Adrenal gland (tissue), 12 donors: ENCODE data around the gene PMF1. TPM values are rescaled to one million over a fixed set of nuclear protein-coding genes. Genes with fewer than 3 reads are reported as not detected.

Experiments
- DNase-seq, 7 donors: peaks; one replicate each; pipeline ENCODE4 v3.0.0-alpha.2; 2019 to 2020
- H3K27ac ChIP-seq, 5 donors: fragments of 200-600 bp; sonication (generic) in 4 of 5; 1 replicate in 3 of 5; 2 replicates in 2 of 5; pipeline versions ENCODE4 v1.5.1 to v1.8.0; 2016 to 2020; ENCODE audit warnings: mild to moderate bottlenecking in 1 of 5
- H3K27me3 ChIP-seq: fragments of 200-600 bp; 2 replicates; pipeline ENCODE4 v1.8.0; 2021
- H3K36me3 ChIP-seq, 2 donors: fragments of 200-600 bp; replicated peaks in 1 of 2; 1 replicate in 1 of 2; 2 replicates in 1 of 2; pipeline versions ENCODE4 v1.5.1 to v1.8.0; 2018 to 2022
- H3K4me1 ChIP-seq, 2 donors: fragments of 200-600 bp; replicated peaks in 1 of 2; 1 replicate in 1 of 2; 2 replicates in 1 of 2; pipeline versions ENCODE4 v1.5.1 to v1.8.0; 2018 to 2021
- H3K4me3 ChIP-seq, 4 donors: fragments of 200-600 bp; sonication (generic) in 3 of 4; one replicate each; pipeline ENCODE4 v1.5.1; 2016 to 2018
- H3K9me3 ChIP-seq, 3 donors: fragments of 200-600 bp; sonication (generic) in 1 of 3; replicated peaks in 1 of 3; 1 replicate in 2 of 3; 2 replicates in 1 of 3; pipeline versions ENCODE4 v1.5.1 to v1.8.0; 2016 to 2021
- CTCF ChIP-seq, 6 experiments: fragments of 450-650 bp in 4 of 6; fragments of 200-600 bp in 2 of 6; sonication (generic) in 1 of 6; IDR thresholded peaks; 1 replicate in 5 of 6; 2 replicates in 1 of 6; pipeline versions ENCODE4 v1.5.1 to v1.8.0; 2016 to 2021; ENCODE audit warnings: antibody characterized with exemption in 6 of 6, mild to moderate bottlenecking in 2 of 6, moderate library complexity in 1 of 6
- POLR2A ChIP-seq, 2 donors: fragments of 450-650 bp; IDR thresholded peaks; one replicate each; pipeline ENCODE4 v1.6.1; 2017; ENCODE audit warnings: antibody characterized with exemption in 2 of 2, mild to moderate bottlenecking in 2 of 2, moderate library complexity in 1 of 2
- WGBS, 4 donors: extraction: QIAGEN DNeasy Blood & Tissue Kit in 2 of 4; methylation state at CpG; one replicate each; pipeline versions ENCODE4 v1.1.5 to v1.1.7; 2013 to 2017; 5-methylcytosine and 5-hydroxymethylcytosine counted together
- intact Hi-C, 2 donors: fragments of 100-400 bp; cut with DNase I; formaldehyde crosslinking; loops; one replicate each; pipeline versions ENCODE4 v1.14.1 to v1.15.0; 2022 to 2023
- polyA plus RNA-seq, 3 donors: library from polyadenylated mRNA; stranded (reverse); fragments of 200-250 nt in 2 of 3; fragments of 350-450 nt in 1 of 3; fragmentation: Illumina TruSeq in 1 of 3; extraction: RNeasy Lipid Tissue Mini Kit (QIAGEN cat#74804) in 1 of 3; gene quantifications; one replicate each; pipeline ENCODE4 v1.2.3, GENCODE V29; 2013 to 2014
- total RNA-seq, 9 donors: library from RNA; depleted of rRNA in 4 of 9; stranded (reverse); fragments of >200 nt in 4 of 9; fragments of 120-200 nt in 1 of 9; fragmentation: NEBNext Ultra II Directional in 1 of 9; extraction: Animal tissue kit (Norgen Biotek cat#: 25700) in 1 of 9; gene quantifications; one replicate each; pipeline versions ENCODE4 v1.1.0 to v1.2.4, GENCODE V29; 2013 to 2023
- donor health status: healthy with polysubstance abuse.
- donor health status: Bipolar disorder and iron deficiency.
- donor health status: DM: yes; HTN: yes; CAD: no.
- donor health status: DM: no; HTN: no; CAD: no.
- donor health status: DM: no; HTN: no; CAD: no.
- donor health status: DM: yes; HTN: yes; CAD: no.

The PMF1 gene
- total and polyA plus RNA-seq, 12 donors: 45.6 to 103 (median 67.7) TPM

- H3K4me3 ChIP-seq: no peak overlapping the region
- no peaks in the 10 kb centered on the region for H3K9me3 ChIP-seq
- DNase-seq: no peak
- TF ChIP-seq CTCF (IDR thresholded peaks at IDR 0.05): no peak
- no peak for TF ChIP-seq POLR2A (IDR thresholded peaks at IDR 0.05)
- H3K27me3 ChIP-seq: no peaks in the 10 kb centered on the region
- no peak overlapping the region for H3K27ac ChIP-seq
- WGBS, 4 donors: 35 to 60% (median 56%) methylated on average over 2 of the region's 2 CpGs
- H3K4me1 ChIP-seq: peaks cover 0 to 6% of the 10 kb centered on the region in 2 donors
- intact Hi-C loops: no loop called here
- no peaks in the 10 kb centered on the region for H3K36me3 ChIP-seq
Observed at GRCh38 chr1:156165083-156165482, 47.7 kb upstream of the PMF1 start.

GRCh38 chr1:156167536-156167935 is 45.3 kb upstream of the PMF1 start:
- no peaks in the 10 kb centered on the region for H3K27me3 ChIP-seq
- 65 to 80% (median 76%) methylated on average over 5 of the region's 5 CpGs for WGBS, 4 donors
- no peak for TF ChIP-seq POLR2A (IDR thresholded peaks at IDR 0.05)
- TF ChIP-seq CTCF (IDR thresholded peaks at IDR 0.05): no peak
- no peaks in the 10 kb centered on the region for H3K9me3 ChIP-seq
- no peak overlapping the region for H3K27ac ChIP-seq
- intact Hi-C loops: no loop called here
- H3K4me3 ChIP-seq: no peak overlapping the region
- H3K36me3 ChIP-seq: no peaks in the 10 kb centered on the region
- DNase-seq: no peak
- H3K4me1 ChIP-seq: no peaks in the 10 kb centered on the region

GRCh38 chr1:156172696-156173470 is 39.9 kb upstream of the PMF1 start:
- no peaks in the 10 kb centered on the region for H3K36me3 ChIP-seq
- intact Hi-C loops: no loop called here
- H3K9me3 ChIP-seq: no peaks in the 10 kb centered on the region
- DNase-seq: no peak
- no peak overlapping the region for H3K27ac ChIP-seq
- 73 to 81% (median 78%) methylated on average over 9 of the region's 9 CpGs for WGBS, 4 donors
- H3K27me3 ChIP-seq: no peaks in the 10 kb centered on the region
- no peak overlapping the region for H3K4me3 ChIP-seq
- no peaks in the 10 kb centered on the region for H3K4me1 ChIP-seq
- TF ChIP-seq POLR2A (IDR thresholded peaks at IDR 0.05): no peak
- TF ChIP-seq CTCF (IDR thresholded peaks at IDR 0.05): no peak

GRCh38 chr1:156176610-156177210 is 36.1 kb upstream of the PMF1 start:
- no peaks in the 10 kb centered on the region for H3K27me3 ChIP-seq
- no peaks in the 10 kb centered on the region for H3K9me3 ChIP-seq
- H3K36me3 ChIP-seq: no peaks in the 10 kb centered on the region
- H3K4me3 ChIP-seq: no peak overlapping the region
- no peak for DNase-seq
- 70 to 89% (median 77%) methylated on average over 2 to 12 of the region's 12 CpGs for WGBS, 4 donors
- no peaks in the 10 kb centered on the region for H3K4me1 ChIP-seq
- intact Hi-C loops: no loop called here
- TF ChIP-seq POLR2A (IDR thresholded peaks at IDR 0.05): no peak
- TF ChIP-seq CTCF (IDR thresholded peaks at IDR 0.05): no peak
- H3K27ac ChIP-seq: no peak overlapping the region
